ENCODE measurements around the gene HTT. TPM values are rescaled to one million over a fixed set of nuclear protein-coding genes. Genes with fewer than 3 reads are reported as not detected.

The HTT gene
- total RNA-seq, 3 donors from 2014 or later (not counting 1 experiment from before 2014, with no cell fraction given) = 132 to 175 (median 165) TPM

DNA sequence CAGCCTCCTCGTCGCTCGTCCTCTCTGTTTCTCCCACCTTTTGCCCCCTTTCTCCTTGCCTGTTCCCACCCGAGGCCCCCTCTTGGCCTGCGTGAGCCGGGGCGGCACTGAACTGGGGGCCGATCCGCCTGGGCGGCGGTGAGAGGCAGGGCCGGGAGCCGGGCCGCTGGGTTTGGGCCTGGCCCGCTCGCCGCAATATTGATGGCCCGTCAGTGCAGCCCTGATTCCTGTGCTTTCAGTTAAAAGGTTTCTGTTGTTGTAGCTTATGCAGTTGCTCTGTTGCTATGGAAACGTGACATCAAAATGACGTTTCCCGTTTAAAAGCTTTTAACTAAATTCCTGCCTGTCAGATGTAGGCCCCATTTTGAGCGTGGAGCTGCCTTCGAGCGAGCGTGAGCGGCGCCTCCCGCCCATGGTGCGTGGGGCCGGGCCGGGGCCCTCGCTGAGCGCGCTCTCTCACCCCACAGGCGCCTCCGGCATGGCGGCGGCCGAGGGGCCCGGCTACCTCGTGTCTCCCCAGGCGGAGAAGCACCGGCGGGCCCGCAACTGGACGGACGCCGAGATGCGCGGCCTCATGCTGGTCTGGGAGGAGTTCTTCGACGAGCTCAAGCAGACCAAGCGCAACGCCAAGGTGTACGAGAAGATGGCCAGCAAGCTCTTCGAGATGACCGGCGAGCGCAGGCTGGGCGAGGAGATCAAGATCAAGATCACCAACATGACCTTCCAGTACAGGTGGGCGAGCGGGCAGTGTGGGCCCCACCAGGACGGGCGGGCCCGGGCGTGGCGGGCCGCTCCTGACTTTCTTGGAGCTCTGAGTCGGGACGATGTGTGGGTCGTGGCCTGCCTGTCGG lies 174.6 kb downstream of the HTT start, which contains the start of gene MSANTD1:
Gene MSANTD1 (plus strand): TSS at position 349 of the 851 bp plus-strand sequence. CDS start 64 bp downstream, at position 413.
- no peak within 1 kb of the TSS for H3K4me3 ChIP-seq (ENCODE audit: low read length)
- intact Hi-C loops (cut with micrococcal nuclease) = no loop called here
- H3K4me3 Mint-ChIP-seq = no peak within 1 kb of the TSS
- H3K36me3 ChIP-seq (ENCODE audit: control insufficient read depth, insufficient read depth, low read length) = peaks cover 2% of the 10 kb centered on the region
- no peak within 1 kb of the TSS for H3K27ac ChIP-seq (ENCODE audit: low read length)
- H3K36me3 Mint-ChIP-seq = no peaks in the 10 kb centered on the region
- no peaks in the 10 kb centered on the region for H3K9me3 ChIP-seq (ENCODE audit: control insufficient read depth, insufficient read depth, low read length)
- ATAC-seq (no peak), DNase-seq (no peak)
- H3K27ac Mint-ChIP-seq = no peak within 1 kb of the TSS
- TF ChIP-seq, protein P1, sequence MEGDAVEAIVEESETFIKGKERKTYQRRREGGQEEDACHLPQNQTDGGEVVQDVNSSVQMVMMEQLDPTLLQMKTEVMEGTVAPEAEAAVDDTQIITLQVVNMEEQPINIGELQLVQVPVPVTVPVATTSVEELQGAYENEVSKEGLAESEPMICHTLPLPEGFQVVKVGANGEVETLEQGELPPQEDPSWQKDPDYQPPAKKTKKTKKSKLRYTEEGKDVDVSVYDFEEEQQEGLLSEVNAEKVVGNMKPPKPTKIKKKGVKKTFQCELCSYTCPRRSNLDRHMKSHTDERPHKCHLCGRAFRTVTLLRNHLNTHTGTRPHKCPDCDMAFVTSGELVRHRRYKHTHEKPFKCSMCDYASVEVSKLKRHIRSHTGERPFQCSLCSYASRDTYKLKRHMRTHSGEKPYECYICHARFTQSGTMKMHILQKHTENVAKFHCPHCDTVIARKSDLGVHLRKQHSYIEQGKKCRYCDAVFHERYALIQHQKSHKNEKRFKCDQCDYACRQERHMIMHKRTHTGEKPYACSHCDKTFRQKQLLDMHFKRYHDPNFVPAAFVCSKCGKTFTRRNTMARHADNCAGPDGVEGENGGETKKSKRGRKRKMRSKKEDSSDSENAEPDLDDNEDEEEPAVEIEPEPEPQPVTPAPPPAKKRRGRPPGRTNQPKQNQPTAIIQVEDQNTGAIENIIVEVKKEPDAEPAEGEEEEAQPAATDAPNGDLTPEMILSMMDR (IDR thresholded peaks at IDR 0.05) = no peak
- H3K4me1 ChIP-seq (ENCODE audit: control insufficient read depth, insufficient read depth, low read length) = peaks cover 14% of the 10 kb centered on the region
- no peaks in the 10 kb centered on the region for H3K27me3 ChIP-seq (ENCODE audit: control insufficient read depth, insufficient read depth, low read length)
- WGBS (ENCODE audit: insufficient coverage) = 95% methylated on average over 72 of the region's 72 CpGs
- H3K4me1 Mint-ChIP-seq = peaks cover 6 to 8% of the 10 kb centered on the region in 2 donors
- no peaks in the 10 kb centered on the region for H3K27me3 Mint-ChIP-seq (ENCODE audit: low read depth in 2 of 2)
- no peaks in the 10 kb centered on the region for H3K9me3 Mint-ChIP-seq

DNA sequence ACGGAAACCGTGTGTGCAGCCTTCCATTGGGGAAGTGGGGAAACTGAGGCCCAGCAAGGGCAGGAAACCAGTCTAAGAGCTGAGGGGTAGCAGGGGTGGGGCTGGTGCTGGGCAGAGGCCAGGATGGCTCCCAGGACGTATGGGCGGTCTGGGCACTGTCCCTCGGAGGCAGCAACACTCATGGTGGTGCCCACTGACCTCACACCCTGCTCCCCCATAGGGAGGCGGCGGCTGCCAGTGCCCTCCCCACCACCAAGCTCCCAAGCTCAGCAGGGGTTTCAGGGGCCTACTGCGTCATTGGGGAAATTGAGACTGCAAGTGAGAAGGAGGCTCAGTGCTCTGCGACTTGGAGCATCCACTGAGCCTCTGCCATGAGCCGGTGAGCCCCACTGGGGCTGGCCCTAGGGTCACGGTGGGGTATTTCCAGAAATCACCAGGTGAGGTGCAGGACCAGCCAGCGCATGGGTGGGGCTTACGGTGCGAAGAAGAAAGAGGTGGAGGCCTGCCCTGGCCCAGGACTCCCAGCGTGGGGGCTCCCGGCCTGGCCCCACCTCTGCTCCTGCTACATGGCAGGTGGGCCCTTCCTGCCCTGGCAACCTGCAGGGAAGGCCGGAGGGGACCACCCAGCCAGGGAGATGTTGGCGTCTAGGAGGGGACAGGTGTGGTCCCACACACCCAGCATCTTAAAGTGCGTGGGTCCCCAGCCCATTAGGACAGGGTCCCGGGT lies 175.4 kb downstream of the HTT start:
- Mint-ChIP-seq H3K9me3 (no peaks in the 10 kb centered on the region), H3K36me3 (no peaks in the 10 kb centered on the region), H3K27me3 (ENCODE audit: low read depth in 2 of 2) (no peaks in the 10 kb centered on the region), H3K27ac (no peak overlapping the region), H3K4me3 (no peak overlapping the region), H3K4me1 (peaks cover 6 to 8% of the 10 kb centered on the region in 2 donors)
- intact Hi-C loops (cut with micrococcal nuclease) = no loop called here
- ATAC-seq (no peak), DNase-seq (no peak)
- Histone ChIP-seq H3K27ac (ENCODE audit: low read length) (no peak overlapping the region), H3K9me3 (ENCODE audit: control insufficient read depth, insufficient read depth, low read length) (no peaks in the 10 kb centered on the region), H3K4me1 (ENCODE audit: control insufficient read depth, insufficient read depth, low read length) (peaks cover 14% of the 10 kb centered on the region), H3K36me3 (ENCODE audit: control insufficient read depth, insufficient read depth, low read length) (peaks cover 2% of the 10 kb centered on the region), H3K27me3 (ENCODE audit: control insufficient read depth, insufficient read depth, low read length) (no peaks in the 10 kb centered on the region), H3K4me3 (ENCODE audit: low read length) (no peak overlapping the region)
- WGBS (ENCODE audit: insufficient coverage) = 92% methylated on average over 20 of the region's 20 CpGs
- TF ChIP-seq, protein P1 (IDR thresholded peaks at IDR 0.05) = no peak

DNA sequence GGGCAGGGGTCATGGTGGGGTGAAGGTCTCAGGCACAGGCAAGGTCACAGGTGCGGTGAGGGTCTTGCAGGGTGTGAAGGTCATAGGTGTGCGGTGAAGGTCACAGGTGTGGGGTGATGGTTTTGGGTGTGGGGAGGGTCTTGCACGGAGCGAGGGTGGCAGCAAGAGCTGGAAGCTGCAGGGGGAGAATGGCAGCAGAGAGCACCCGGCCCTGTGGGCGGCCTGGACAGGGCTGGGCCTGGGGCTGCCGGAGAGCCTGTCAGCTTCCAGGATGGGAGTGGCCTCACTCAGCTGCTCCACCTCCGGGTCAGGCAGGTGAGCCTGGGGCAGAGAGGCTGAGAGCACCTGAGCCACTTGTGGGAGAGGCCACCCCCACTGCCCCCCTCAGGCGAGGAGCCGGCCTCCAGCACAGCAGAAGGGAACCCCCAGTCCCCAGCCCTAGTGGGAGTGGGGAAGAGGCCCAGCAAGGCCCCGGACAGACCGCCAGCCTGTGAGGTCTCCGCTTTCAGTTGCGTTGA lies 176.0 kb downstream of the HTT start:
- WGBS (ENCODE audit: insufficient coverage) = 90% methylated on average over 14 of the region's 14 CpGs
- Mint-ChIP-seq H3K27ac (no peak overlapping the region), H3K36me3 (no peaks in the 10 kb centered on the region)

More for the DNA sequence above, 176.0 kb downstream of the HTT start:
- H3K4me1 ChIP-seq (ENCODE audit: control insufficient read depth, insufficient read depth, low read length) = peaks cover 14% of the 10 kb centered on the region
- intact Hi-C loops (cut with micrococcal nuclease) = no loop called here
- Mint-ChIP-seq H3K9me3 (no peaks in the 10 kb centered on the region), H3K4me1 (peaks cover 6 to 8% of the 10 kb centered on the region in 2 donors), H3K27me3 (ENCODE audit: low read depth in 2 of 2) (no peaks in the 10 kb centered on the region), H3K4me3 (no peak overlapping the region)
- TF ChIP-seq, protein P1 (IDR thresholded peaks at IDR 0.05) = no peak
- H3K36me3 ChIP-seq (ENCODE audit: control insufficient read depth, insufficient read depth, low read length) = peaks cover 2% of the 10 kb centered on the region
- H3K27me3 ChIP-seq (ENCODE audit: control insufficient read depth, insufficient read depth, low read length) = no peaks in the 10 kb centered on the region
- H3K9me3 ChIP-seq (ENCODE audit: control insufficient read depth, insufficient read depth, low read length) = no peaks in the 10 kb centered on the region
- no peak overlapping the region for H3K4me3 ChIP-seq (ENCODE audit: low read length)
- DNase-seq = no peak
- H3K27ac ChIP-seq (ENCODE audit: low read length) = no peak overlapping the region
- ATAC-seq = no peak
